Activated T-helper 1 cell treated with anti-CD3 and anti-CD28 coated beads, Interleukin-12 subunit alpha, Interleukin-12 subunit beta, Interleukin-2, Interleukin-4 antibody, amounts not matched to agents 30 ng/mL and 10 ng/mL and 1 ng/mL, durations not matched to agents 14 hours and 24 hours and 36 hours (primary cell): ENCODE results near the gene CCT5. TPM values are rescaled to one million over a fixed set of nuclear protein-coding genes. Genes with fewer than 3 reads are reported as not detected.
"Not testable (repeated sequence)": the region's sequence is repeated elsewhere in the genome, so short reads cannot be mapped to it uniquely, and the experiment has no call there.

ENCODE experiments used
- DNase-seq: peaks from one replicate; pipeline ENCODE4 v3.0.0; 2021; ENCODE audit warnings: low spot score
- H3K27ac Mint-ChIP-seq: one replicate; pipeline ENCODE4 v1.8.0; 2021; ENCODE audit warnings: mild to moderate bottlenecking, mixed read lengths
- H3K27me3 Mint-ChIP-seq: one replicate; pipeline ENCODE4 v1.8.0; 2022; ENCODE audit warnings: mild to moderate bottlenecking, moderate library complexity, mixed read lengths; ENCODE audit not compliant: insufficient read depth
- H3K36me3 Mint-ChIP-seq: one replicate; pipeline ENCODE4 v1.8.0; 2021; ENCODE audit warnings: low read depth, mixed read lengths
- H3K4me1 Mint-ChIP-seq: one replicate; pipeline ENCODE4 v1.8.0; 2021; ENCODE audit warnings: low read depth, mixed read lengths
- H3K4me3 Mint-ChIP-seq: one replicate; pipeline ENCODE4 v1.8.0; 2021; ENCODE audit warnings: mild to moderate bottlenecking, moderate library complexity, mixed read lengths
- H3K9me3 Mint-ChIP-seq: one replicate; pipeline ENCODE4 v1.8.0; 2021; ENCODE audit warnings: mixed read lengths
- intact Hi-C: fragments of 100-400 bp; cut with micrococcal nuclease; formaldehyde crosslinking; loops from one replicate; pipeline ENCODE4 v1.15.1; 2024
- total RNA-seq: library from RNA; stranded (reverse); gene quantifications from 2 replicates; pipeline ENCODE4 v1.2.3, GENCODE V29; 2022

CCT5 gene
- total RNA-seq, 1 donor from 2014 or later = 512 TPM

DNA sequence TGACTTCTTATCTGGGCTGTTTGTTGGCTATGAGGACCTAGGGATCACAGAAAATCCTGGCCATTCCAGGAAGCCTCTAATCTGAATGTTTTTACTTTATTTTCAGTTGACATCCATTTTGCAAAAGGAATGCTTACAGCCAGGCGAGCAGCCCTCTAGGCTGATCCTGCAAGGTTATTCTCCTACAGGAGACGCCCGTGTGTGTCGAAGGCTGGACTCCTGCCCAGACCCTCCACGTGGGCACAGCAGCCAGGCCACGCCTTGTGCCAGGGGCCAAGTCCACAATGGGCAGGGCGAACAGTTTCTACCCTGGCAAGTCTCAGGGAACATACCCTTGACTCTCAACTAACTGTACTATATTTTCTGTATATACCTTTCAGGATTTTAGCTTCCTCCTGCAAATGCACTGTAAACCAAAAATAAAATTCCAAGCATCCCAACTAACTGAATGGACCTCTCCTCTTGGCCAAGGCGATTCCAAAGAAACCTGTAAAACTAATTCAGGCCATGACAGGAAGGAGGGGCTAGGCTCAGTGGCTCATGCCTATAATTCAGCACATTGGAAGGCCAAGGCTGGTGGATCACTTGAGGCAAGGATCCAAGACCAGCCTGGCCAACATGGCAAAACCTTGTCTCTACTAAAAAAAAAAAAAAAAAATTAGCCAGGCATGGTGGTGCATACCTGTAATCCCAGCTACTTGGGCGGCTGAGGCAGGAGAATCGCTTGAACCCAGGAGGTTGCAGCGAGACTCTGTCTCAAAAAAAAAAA is 51.9 kb downstream of the CCT5 start:
- peaks cover 29% of the 10 kb centered on the region for H3K27me3 Mint-ChIP-seq
- intact Hi-C loops = no loop called here
- H3K36me3 Mint-ChIP-seq = no peaks in the 10 kb centered on the region
- peaks cover 4% of the 10 kb centered on the region for H3K4me1 Mint-ChIP-seq
- no peaks in the 10 kb centered on the region for H3K9me3 Mint-ChIP-seq
- no peak overlapping the region for H3K4me3 Mint-ChIP-seq
- no peak overlapping the region for H3K27ac Mint-ChIP-seq
- DNase-seq = no peak

DNA sequence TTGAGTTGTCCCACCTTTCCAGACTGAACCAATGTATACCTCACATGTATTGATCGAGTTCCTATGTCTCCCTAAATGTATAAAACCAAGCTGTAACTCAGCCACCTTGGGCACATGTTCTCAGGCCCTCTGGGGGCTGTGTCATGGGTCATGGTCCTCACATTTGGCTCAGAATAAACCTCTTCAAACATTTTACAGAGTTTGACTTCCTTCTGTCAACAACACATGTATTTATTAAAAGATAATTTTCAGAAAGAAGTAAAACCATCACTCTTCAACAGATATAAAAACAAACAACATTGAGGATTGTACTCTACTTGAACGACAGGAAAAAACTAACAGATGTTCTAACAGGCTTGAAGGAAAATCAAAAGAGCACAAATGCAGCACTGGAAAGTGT is 53.1 kb downstream of the CCT5 start:
- Mint-ChIP-seq H3K4me3 (no peak overlapping the region), H3K36me3 (peaks cover 3% of the 10 kb centered on the region), H3K9me3 (no peaks in the 10 kb centered on the region), H3K4me1 (peaks cover 9% of the 10 kb centered on the region), H3K27ac (no peak overlapping the region), H3K27me3 (peaks cover 36% of the 10 kb centered on the region)
- intact Hi-C loops = no loop called here
- DNase-seq = no peak

DNA sequence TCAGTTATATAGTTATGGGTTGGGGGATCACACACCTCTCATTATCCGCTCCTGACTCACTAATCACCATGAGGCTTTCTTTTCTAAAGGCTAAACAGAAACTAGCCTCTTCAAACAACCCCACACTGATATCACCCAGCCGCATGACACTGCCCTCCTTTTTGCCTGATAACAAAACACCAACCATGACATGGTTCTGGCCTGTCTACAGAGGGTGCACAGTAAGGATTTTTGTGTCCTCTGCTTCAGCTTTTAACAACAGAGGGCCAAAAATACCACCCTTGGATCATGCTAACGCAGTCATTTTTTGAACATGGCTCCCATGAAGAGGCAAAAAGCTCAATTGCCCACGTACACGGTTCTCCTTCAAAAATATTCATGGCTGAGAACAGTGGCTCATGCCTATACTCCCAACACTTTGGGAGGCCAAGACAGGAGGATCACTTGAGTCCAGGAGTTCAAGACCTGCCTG is 53.7 kb downstream of the CCT5 start:
- Mint-ChIP-seq H3K27me3 (peaks cover 39% of the 10 kb centered on the region), H3K27ac (no peak overlapping the region), H3K36me3 (peaks cover 3% of the 10 kb centered on the region), H3K4me3 (no peak overlapping the region), H3K9me3 (no peaks in the 10 kb centered on the region), H3K4me1 (peaks cover 9% of the 10 kb centered on the region)
- intact Hi-C loops = no loop called here
- no peak for DNase-seq

DNA sequence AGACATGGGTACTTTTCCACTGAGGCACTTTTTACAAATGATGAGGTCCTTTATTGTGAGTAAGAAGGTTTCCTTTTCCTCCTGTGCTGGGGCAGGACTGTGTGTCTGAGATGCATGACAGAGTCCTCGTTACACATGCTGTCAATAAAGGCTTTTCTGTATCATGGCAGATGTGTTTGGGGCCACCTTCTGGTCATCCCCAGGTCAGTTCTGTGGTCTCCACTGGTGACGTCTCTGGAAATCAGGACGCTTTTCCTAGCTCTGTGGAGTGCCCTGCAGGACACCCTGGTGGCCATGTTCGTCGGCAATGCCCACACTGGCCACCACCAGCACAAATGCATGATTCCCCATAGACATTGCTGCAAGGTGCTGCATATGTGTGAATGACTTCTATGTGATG is 54.9 kb downstream of the CCT5 start:
- Mint-ChIP-seq H3K4me1 (peaks cover 9% of the 10 kb centered on the region), H3K27me3 (peaks cover 39% of the 10 kb centered on the region), H3K9me3 (no peaks in the 10 kb centered on the region), H3K36me3 (peaks cover 3% of the 10 kb centered on the region), H3K4me3 (no peak overlapping the region), H3K27ac (no peak overlapping the region)
- DNase-seq = no peak
- intact Hi-C loops = no loop called here

DNA sequence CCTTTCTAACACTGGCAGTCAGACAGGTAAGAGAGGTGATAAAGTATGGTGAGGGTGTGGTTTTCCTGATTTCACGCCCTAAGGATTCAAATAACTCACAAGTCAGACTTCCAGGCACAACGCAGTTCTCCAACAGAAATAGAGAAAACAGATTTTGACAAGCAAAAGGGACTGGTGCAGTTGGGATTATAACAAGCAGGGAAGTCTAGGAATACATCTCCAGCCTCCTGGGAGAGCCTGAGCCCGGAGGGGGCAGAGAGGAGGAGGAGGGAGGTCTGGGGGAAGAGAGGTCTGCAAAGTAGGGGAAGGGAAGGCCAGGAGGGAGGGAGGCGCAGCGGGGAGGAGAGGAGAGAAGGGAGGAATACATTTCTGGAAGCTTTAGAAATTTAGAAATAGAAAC is 56.0 kb downstream of the CCT5 start:
- Mint-ChIP-seq H3K4me3 (no peak overlapping the region), H3K9me3 (no peaks in the 10 kb centered on the region), H3K27ac (no peak overlapping the region), H3K36me3 (peaks cover 3% of the 10 kb centered on the region), H3K27me3 (peaks cover 39% of the 10 kb centered on the region), H3K4me1 (peaks cover 9% of the 10 kb centered on the region)
- no peak for DNase-seq
- intact Hi-C loops = no loop called here

DNA sequence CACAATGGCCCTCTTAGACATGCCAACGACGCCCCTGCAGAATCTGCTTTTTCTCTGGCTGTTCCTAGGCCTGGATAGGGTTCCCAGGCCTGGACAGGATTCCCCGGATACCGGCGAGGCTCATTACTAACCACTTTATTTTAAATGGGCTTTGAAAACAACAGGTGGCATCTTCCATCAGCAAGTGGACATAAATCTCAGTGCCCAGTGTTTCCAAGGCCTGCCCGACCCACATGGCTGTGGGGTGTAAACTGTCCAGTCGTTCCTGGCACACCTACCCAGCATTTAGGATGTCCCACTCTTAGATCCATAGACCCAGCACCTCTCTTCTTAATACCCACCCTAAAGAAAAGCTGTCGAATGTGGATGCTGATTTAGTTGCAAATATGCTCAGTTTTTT is 56.7 kb downstream of the CCT5 start:
- peaks cover 39% of the 10 kb centered on the region for H3K27me3 Mint-ChIP-seq
- H3K4me1 Mint-ChIP-seq = peaks cover 9% of the 10 kb centered on the region
- no peaks in the 10 kb centered on the region for H3K9me3 Mint-ChIP-seq
- no peak for DNase-seq
- intact Hi-C loops = no loop called here
- peaks cover 3% of the 10 kb centered on the region for H3K36me3 Mint-ChIP-seq
- H3K27ac Mint-ChIP-seq = no peak overlapping the region
- peak overlapping the region; percentile 85 for H3K4me3 Mint-ChIP-seq

DNA sequence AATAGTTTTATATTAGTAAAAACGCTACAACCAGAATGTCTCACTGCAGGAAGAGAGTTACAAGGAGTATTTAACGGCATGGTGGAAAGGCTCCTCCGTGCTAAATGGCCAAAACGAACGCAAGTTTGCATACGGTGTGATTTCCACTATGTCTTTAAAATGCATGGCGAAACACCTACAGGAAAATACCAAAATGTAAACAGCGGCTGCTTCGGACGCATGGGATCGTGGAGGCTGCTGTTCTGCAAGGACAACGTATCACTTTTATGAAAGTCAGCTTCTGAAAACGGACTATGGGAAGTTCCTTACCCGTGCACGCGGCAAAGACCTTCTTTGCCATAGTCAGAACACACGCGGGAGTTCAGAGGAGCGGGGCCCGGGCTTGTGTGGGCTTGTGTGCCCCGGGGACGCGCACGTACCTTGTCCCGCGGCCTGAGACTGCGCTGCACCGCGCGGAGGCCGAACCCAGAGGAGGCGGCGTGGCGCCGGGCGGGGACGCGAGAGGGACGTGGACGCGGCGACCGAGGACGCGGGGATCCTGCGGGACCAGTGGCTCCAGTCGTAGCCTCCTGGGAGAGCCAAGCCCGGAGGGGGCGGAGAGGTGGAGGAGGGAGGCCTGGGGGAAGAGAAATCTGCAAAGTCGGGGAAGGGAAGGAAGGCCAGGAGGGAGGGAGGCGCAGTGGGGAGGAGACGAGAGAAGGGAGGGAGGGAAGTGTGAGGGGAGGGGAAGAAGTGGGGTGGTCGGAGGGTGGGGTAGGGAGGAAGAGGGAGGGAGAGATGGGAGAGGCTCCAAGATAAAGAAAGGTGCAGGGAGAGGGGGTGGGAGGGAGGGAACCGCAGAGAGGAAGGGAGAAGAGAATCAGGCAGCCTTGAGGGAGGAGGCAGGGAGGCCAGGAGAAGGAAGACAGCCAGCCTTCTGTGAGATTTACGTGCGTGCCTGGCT is 57.4 kb downstream of the CCT5 start, which contains the start of gene CMBL:
Gene CMBL (minus strand): TSS at position 697 of the 943 bp plus-strand sequence. CDS start 17,140 bp downstream, outside the sequence.
- Mint-ChIP-seq H3K27ac (no peak within 1 kb of the TSS), H3K36me3 (peaks cover 3% of the 10 kb centered on the region)
- intact Hi-C loops = no loop called here

DNA sequence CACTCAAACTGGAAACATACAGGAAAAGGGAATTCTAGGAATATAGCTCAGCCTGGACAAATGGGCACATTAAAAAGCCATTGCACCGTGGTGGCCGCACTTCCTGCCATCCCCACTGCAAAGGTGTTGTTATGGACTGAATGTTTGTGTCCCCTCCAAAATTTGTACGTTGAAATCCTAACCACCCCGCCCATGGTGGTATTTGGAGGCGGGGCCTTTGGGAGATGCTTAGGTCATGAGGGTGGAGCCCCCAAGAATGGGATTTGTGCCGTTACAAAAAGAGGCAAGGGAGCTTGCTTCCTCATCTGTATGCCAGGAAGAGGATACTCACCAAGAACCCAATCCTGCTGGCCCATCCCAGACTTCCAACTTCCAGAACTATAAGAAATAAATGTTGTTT is 58.8 kb downstream of the CCT5 start:
- H3K4me3 Mint-ChIP-seq = peak overlapping the region; percentile 30
- H3K27me3 Mint-ChIP-seq = peaks cover 36% of the 10 kb centered on the region
- peaks cover 3% of the 10 kb centered on the region for H3K36me3 Mint-ChIP-seq
- DNase-seq = no peak
- no peaks in the 10 kb centered on the region for H3K9me3 Mint-ChIP-seq
- H3K27ac Mint-ChIP-seq = no peak overlapping the region
- intact Hi-C loops = no loop called here
- peaks cover 9% of the 10 kb centered on the region for H3K4me1 Mint-ChIP-seq

More for the DNA sequence above, 57.4 kb downstream of the CCT5 start, which contains the start of gene CMBL:
- Mint-ChIP-seq H3K4me1 (peaks cover 9% of the 10 kb centered on the region), H3K9me3 (no peaks in the 10 kb centered on the region), H3K4me3 (peak within 1 kb of the TSS; percentile 85), H3K27me3 (peaks cover 39% of the 10 kb centered on the region)
- no peak for DNase-seq

DNA sequence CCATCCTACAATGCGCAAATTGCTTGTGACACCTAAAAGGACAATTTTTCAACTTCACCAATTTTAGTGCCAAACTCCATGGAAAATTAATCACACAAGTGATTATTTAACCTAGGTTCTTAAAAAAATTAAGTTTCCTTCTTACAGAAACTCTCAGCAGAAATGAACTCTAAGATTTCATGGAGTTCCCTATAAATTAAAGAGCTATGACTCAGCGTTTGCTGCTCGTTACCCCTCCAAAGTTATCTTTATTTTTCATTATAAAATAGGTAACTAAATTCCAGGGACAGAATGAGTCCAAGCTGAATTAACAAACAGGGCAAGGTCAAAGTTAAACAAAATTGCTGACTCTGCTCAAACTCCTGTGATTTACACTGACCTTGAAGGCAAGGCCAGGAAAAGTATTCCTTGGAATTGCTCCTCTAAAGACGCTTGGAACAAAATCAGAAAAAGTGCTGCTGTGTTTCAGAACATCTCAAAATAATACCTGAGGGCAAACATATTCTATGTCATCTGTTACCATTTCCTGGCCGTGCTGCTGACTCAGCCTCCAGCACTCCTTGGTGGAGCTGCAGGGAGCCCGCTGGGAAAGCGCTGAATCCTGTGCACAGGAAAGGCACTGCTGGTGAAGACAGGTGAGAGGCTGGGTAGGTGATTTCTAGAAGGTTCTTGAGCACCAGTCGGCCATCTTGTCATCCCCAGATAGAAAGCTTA is 60.1 kb downstream of the CCT5 start:
- peaks cover 9% of the 10 kb centered on the region for H3K4me1 Mint-ChIP-seq
- H3K4me3 Mint-ChIP-seq = no peak overlapping the region
- no peak overlapping the region for H3K27ac Mint-ChIP-seq
- intact Hi-C loops = no loop called here
- H3K27me3 Mint-ChIP-seq = peaks cover 28% of the 10 kb centered on the region
- DNase-seq = no peak
- peaks cover 3% of the 10 kb centered on the region for H3K36me3 Mint-ChIP-seq
- no peaks in the 10 kb centered on the region for H3K9me3 Mint-ChIP-seq

DNA sequence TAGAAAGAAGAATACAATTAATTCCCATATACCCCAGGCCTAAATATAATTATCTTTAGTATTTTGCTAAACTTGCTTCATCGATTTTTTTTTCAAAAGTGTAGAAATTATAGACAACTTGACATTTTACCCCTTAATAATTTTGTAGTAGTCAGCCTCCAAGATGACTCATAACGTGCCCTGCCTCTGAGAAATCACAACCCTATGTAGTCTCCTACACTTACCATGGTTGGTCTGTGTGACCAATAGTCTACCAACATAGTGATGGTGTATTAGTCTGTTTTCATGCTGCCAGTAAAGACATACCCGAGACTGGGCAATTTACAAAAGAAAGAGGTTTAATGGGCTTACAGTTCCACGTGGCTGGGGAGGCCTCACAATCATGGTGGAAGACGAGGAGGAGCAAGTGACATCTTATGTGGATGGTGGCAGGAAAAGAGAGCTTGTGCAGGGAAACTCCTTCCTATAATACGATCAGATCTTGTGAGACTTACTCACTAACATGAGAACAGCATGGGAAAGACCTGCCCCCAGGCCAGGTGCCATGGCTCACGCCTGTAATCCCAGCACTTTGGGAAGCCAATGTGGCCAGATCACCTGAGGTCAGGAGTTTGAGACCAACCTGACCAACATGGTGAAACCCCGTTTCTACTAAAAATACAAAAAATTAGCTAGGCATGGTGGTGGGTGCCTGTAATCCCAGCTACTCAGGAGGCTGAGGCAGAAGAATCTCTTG is 60.9 kb downstream of the CCT5 start:
- DNase-seq, H3K27ac Mint-ChIP-seq, H3K4me3 Mint-ChIP-seq, intact Hi-C loops, H3K36me3 Mint-ChIP-seq, H3K4me1 Mint-ChIP-seq, H3K9me3 Mint-ChIP-seq: not testable (repeated sequence)
- peaks cover 25% of the 10 kb centered on the region for H3K27me3 Mint-ChIP-seq

DNA sequence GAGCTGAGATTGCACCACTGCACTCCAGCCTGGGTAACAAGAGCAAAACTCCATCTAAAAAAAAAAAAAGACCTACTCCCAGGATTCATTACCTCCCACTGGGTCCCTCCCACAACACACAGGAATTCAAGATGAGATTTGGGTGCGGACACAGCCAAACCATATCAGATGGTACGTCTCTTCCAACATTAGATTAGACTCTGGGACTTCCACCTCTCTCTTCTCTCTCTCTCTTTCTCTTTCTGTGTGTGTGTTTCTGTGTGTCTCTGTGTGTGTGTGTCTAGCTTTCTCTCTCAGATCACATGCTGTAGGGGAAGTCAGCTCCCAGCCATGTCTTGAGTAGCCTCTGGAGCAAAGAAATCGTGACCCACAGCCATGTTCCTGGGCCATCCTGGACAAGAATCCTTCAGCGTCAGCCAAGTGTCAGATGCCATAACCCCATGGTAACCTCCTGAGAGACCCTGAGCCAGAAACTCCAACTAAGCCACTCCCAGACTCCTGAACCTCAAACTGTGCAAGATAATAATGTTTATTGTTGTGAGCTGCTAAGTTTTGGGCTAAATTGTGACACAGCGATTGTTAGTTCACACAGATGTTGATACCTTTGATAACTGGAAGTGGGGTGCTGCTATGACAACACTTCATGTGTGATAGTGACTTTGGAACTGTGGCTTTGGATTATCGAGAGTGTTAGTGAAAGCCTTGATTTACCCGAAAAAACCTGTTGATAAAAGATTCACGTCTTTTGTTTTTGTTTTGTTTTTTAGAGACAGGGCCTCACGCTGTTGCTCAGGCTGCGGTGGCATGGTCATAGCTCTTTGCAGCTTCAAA is 61.7 kb downstream of the CCT5 start:
- H3K9me3 Mint-ChIP-seq = no peaks in the 10 kb centered on the region
- peaks cover 3% of the 10 kb centered on the region for H3K36me3 Mint-ChIP-seq
- no peak overlapping the region for H3K4me3 Mint-ChIP-seq
- no peak overlapping the region for H3K27ac Mint-ChIP-seq
- DNase-seq = no peak
- peaks cover 7% of the 10 kb centered on the region for H3K4me1 Mint-ChIP-seq
- H3K27me3 Mint-ChIP-seq = peaks cover 17% of the 10 kb centered on the region
- intact Hi-C loops = no loop called here
